ENCODE measurements around the gene CASP9.

GRCh38 chr1:15504436-15504835, 19.6 kb downstream of the CASP9 start:
- TF ChIP-seq EZH2 (IDR thresholded peaks at IDR 0.05; ENCODE audit: low read length, missing control alignments) = no peak
- no peak for TF ChIP-seq CTCF (conservative IDR thresholded peaks at IDR 0.05 in 1 of 2, IDR thresholded peaks at IDR 0.05 in 1 of 2; ENCODE audit: low read depth in 1 of 2, low read length in 2 of 2)
